ENCODE measurements around the gene MSL3B.

Gene MSL3B

DNA sequence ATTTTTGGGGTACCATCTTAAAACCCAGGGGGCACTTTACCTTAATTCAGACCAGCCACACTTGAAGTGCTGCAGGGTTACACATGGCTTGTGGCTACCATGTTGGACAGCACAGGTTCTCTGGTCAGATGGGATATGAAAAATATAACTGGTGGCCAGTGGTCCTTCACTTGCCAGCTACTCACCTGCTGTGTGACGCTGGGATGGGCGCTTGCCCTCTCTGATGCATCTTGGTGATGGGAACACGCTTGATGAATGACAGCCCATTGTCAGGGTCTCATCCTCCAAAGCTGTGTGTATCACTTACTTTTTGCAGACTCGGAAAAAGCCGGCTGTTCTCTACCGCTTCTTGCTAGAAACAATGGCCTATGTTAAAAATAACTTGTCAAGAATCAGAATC, 36.3 kb downstream of the MSL3B start:
- H3K4me3 ChIP-seq (ENCODE audit: control insufficient read depth, low read depth, low read length): no peak overlapping the region
- no peak for DNase-seq (ENCODE audit: low read depth)
- TF ChIP-seq, protein P1, sequence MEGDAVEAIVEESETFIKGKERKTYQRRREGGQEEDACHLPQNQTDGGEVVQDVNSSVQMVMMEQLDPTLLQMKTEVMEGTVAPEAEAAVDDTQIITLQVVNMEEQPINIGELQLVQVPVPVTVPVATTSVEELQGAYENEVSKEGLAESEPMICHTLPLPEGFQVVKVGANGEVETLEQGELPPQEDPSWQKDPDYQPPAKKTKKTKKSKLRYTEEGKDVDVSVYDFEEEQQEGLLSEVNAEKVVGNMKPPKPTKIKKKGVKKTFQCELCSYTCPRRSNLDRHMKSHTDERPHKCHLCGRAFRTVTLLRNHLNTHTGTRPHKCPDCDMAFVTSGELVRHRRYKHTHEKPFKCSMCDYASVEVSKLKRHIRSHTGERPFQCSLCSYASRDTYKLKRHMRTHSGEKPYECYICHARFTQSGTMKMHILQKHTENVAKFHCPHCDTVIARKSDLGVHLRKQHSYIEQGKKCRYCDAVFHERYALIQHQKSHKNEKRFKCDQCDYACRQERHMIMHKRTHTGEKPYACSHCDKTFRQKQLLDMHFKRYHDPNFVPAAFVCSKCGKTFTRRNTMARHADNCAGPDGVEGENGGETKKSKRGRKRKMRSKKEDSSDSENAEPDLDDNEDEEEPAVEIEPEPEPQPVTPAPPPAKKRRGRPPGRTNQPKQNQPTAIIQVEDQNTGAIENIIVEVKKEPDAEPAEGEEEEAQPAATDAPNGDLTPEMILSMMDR (IDR thresholded peaks at IDR 0.05; ENCODE audit: control insufficient read depth, insufficient read depth, low read depth, low read length, missing control alignments): no peak

DNA sequence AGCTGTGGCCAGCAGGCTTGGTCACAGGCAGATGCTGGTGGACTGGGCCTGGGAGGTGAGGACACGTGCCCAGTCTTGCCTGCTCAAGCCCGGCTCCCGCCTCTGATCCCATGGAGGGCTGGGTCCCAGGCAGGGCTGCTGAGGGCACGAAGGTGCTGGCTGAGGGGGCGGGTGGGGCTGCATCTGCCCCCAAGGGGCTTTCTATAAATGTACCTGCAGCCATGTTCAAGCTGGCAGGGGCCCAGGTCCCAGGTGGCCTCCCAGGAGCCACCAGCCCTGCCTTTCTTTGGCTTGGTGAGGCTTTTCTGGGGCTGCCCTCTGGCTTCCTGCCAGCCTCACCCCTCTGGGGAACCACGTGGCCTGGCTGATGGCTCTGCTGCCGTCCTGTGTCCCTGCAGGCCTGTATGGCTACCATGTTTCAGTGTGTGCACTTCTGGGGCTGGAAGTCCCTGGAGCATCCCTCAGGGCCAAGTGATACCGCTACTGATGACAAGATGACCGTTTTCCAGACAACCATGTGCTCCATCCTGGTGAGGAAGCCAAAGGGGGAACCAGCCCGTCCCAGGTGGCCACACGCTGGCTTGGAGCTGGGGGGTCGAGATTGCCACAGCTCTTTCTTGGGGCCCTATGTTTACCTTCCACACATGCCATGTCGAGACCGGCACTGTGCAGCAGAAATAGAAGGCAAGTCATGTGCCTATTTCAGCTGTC, 37.0 kb downstream of the MSL3B start:
- DNase-seq (ENCODE audit: low read depth): no peak
- no peak overlapping the region for H3K4me3 ChIP-seq (ENCODE audit: control insufficient read depth, low read depth, low read length)
- TF ChIP-seq, protein P1 (IDR thresholded peaks at IDR 0.05; ENCODE audit: control insufficient read depth, insufficient read depth, low read depth, low read length, missing control alignments): no peak

DNA sequence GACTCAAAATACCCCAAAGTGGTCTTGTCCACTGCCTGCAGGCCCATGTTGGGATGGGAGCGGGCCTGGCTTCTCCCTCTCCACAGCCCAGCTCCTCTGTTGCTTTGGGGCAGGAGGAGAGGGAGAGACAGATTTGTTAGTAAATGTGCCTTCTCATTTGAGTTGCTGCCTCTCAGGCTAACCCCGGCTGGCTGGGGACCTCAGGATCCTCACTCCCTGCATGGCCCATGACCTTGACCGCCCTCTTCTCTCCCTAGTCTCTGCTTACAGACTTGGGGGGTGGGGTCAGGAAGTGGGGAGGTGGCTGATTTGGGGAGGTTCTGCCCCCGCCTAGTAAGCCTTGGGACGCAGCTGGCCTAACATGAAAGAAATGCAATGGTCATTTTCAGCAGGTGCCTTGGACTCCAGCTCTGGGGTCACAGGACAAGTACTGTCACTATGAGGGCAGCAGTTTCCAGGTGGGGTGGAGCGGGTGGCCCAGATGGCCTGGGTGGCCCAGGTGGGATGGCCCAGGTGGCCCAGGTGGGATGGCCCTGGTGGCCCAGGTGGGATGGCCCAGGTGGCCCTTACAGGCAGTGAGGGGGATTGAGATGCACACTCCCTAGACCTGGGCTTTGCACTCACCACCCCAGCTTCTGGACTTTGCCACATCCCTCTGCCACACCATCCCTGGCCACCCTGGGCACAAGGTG, 37.9 kb downstream of the MSL3B start:
- no peak for DNase-seq (ENCODE audit: low read depth)

DNA sequence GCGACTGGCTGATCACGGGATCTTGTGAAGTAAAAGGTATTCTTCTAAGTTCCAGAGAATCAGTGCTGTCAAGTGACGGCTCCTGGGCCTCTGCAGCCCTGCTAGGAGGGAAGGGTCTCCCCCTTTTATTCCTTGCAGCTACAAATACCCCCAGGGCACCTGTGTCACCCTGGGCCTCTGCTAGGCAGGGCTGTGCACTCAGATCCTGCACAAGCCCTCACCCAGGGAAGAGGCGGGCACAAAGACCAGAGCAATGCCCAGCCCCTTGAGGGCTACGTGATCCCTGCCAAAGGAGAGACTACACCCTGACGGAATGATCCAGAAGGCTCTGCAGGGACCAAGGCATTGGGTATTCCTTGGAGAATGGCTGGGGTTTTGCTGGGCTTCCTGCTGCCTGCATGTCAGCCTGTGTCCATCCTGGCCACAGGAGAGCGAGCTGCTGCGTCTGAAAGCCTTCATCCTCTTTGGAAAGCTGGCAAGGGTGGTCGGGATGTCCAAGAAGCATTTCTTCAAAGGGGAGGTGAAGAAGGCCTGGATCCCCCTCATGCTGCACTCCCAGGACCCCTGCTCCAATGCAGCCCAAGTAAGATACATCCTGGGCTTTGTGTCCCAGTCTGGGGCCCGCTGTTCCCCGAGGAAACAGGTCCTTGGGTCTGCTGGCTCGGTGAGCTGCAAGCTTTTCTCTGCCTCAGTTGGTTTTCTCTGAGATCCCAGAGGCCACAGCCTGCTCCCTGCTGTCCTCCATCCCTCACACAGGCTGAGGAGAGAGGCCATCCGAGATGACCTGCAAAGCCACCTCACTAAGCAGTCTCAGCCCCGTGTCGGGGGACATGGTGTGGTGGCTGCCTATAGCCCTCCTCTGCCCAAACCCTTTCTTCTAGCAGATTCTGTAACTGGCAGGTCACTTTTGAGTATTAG, 38.7 kb downstream of the MSL3B start:
- no peak for DNase-seq (ENCODE audit: low read depth)
- no peak overlapping the region for H3K4me3 ChIP-seq (ENCODE audit: control insufficient read depth, low read depth, low read length)
- TF ChIP-seq, protein P1 (IDR thresholded peaks at IDR 0.05; ENCODE audit: control insufficient read depth, insufficient read depth, low read depth, low read length, missing control alignments): no peak

More for the DNA sequence above, 37.9 kb downstream of the MSL3B start:
- TF ChIP-seq, protein P1 (IDR thresholded peaks at IDR 0.05; ENCODE audit: control insufficient read depth, insufficient read depth, low read depth, low read length, missing control alignments): no peak
- H3K4me3 ChIP-seq (ENCODE audit: control insufficient read depth, low read depth, low read length): no peak overlapping the region

DNA sequence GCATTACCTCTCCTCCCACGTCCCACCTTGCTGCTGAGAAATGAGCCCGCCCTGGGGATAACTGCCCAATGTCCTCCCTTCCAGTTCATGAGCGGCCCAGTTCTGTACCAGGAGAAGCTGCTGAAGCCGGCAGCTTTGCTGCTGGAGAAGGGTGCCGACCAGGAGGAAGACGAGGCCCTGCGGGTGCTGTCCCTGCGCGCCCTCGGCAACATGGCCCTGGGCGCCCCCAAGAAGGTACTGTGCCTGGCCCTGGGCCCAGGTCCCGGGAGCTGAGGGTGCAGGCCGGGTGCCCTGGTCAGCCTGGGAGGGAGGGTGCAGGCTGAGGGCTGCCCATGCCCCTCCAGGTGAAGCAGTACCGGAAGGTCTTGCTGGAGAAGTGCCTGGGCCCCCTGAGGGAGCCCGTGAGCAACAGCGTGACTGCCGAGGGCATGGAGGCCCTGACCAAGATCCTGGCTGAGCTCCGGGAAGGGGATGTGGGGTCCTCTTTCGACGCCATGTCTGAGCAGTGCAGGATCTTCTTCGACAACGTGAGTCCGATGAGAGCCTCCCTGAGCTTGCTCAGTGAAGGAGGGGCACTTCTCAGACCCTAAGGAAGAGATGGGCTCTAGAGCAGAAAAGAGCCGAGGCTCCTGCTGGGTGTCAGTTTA, 39.5 kb downstream of the MSL3B start:
- no peak for DNase-seq (ENCODE audit: low read depth)
- TF ChIP-seq, protein P1 (IDR thresholded peaks at IDR 0.05; ENCODE audit: control insufficient read depth, insufficient read depth, low read depth, low read length, missing control alignments): no peak
- H3K4me3 ChIP-seq (ENCODE audit: control insufficient read depth, low read depth, low read length): no peak overlapping the region

DNA sequence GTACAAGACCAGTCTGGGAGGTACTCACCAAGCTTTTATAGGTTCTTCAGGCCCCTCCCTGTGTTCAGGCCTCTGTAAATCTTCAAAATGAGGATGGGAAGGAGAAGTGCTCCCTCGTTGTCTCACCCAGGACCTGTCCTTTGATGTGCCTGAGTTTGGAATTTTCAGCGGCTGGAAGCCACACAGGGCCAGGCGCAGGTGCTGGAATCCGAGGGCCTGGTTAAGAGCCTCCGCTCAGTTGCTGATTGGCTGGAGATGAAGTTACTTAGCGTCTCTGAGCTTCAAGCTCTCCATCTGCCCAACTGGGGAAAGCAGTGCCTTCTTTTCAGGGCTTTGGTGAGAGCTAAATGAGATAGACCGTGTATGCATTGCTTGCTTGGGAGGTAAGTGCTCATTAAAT, 43.8 kb downstream of the MSL3B start:
- no peak overlapping the region for H3K4me3 ChIP-seq (ENCODE audit: control insufficient read depth, low read depth, low read length)
- DNase-seq (ENCODE audit: low read depth): no peak
- TF ChIP-seq, protein P1 (IDR thresholded peaks at IDR 0.05; ENCODE audit: control insufficient read depth, insufficient read depth, low read depth, low read length, missing control alignments): no peak

Measured in AG09309 (cell line).